HS-5 (cell line): ENCODE results near the gene LEO1.

Experiments
- DNase-seq: peaks from one replicate; pipeline ENCODE4 v3.0.0-alpha.2; 2012; ENCODE audit warnings: low read depth

The LEO1 gene

DNA sequence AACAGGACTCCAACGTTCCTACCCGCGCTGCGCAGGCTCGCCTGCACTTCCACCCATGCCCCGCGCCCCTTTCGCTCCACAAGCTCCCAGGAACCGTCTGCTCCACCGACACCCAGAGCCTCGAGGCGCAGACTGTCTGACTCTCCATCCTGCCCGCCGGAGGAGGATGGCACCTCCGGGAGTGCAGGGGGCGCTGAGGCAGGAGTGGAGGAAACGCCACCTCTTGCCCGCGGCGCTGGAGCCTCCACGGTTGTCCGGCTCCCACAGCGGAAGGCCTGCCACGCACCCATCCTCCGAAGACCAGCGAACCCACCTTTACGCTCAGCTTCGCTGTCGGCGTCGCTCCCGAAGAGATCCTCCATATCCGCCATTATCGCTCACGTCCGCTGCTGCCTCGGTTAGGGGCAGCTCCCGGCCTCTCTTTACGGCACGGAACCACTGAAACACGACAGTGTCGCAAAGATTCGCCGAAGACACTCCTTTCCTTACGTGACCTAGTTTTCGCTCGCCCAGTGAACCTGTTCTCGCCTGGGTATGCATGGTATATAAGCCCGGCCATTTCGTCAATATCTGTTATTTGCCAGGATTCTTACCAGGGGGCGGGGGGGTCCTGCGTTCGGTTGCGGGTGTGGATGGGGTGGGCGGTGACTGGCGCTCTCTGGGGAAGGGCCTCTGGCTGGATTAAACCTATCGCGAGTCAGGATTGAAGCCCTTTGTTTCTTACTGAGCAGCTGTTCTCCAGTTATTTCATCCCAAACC lies at the start of gene LEO1:
LEO1 (minus strand) TSS at position 404 of the 759 bp plus-strand sequence; CDS start at position 371, 33 bp downstream.
- DNase-seq, result peak; percentile 90

DNA sequence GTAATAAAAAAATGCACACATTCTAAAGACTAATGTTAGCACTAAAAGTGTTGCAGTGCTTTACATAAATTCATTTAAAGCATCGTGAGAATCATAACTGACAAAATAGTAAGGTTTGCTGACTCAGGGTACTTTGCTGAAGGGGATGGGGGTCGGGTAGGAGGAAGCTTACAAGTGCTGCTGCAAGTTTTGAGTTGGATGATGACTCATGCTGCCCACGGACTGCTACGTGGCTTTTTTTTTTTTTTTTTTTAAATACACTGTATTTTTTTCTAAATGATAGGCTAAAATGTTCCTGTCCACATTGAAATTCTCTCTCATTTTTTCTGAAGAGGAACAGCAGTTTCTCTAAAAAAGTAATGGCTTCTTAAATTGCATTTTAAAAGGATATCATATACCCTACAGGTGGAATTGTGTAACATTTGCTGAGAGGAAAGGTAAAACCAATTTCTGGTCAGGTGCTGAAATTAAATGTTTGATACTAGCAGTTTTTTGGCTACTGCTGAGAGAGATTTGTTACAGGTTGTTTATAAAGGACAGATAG lies 49.6 kb upstream of the LEO1 start:
- peak; percentile 79 for DNase-seq

DNA sequence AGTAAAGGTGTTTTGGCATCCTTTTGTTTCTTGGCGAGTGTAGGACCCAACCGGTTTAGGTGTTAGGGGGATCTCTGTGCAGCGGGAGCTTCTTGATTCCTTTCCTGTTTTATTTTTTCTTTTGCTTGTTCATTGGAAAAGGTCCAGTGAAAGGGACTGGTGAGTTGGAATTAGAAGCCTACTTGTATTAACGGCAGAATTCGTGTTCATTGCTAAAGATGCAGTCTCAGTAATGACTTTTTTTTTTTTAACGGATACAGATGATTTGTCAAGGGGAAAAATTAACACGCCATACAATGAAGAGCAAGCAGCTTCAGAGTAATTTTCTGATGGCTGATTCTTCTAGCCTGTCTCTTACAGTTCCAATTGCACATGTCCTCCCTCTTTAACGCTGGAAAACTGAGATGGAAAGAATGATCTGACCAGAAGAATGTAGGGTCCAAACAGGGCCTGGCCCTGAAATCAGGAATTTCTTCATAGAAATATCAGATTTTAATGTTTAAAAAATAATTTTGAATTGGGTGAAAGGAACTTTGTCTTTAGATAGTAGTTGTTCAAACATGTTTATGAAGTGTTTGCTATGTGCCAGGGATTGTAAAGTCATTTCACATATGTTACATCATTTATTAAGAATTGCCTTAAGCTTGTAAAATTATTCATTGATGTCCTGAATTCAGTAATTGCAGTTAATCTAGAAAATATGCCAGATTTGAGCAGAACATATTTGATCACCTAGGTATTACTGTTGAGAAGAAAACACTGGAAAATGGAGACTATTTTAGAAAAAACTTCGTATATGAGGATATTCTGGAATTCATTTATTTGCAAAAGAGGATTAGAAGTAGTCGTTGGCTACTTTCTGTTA lies 48.9 kb upstream of the LEO1 start:
- no peak for DNase-seq

DNA sequence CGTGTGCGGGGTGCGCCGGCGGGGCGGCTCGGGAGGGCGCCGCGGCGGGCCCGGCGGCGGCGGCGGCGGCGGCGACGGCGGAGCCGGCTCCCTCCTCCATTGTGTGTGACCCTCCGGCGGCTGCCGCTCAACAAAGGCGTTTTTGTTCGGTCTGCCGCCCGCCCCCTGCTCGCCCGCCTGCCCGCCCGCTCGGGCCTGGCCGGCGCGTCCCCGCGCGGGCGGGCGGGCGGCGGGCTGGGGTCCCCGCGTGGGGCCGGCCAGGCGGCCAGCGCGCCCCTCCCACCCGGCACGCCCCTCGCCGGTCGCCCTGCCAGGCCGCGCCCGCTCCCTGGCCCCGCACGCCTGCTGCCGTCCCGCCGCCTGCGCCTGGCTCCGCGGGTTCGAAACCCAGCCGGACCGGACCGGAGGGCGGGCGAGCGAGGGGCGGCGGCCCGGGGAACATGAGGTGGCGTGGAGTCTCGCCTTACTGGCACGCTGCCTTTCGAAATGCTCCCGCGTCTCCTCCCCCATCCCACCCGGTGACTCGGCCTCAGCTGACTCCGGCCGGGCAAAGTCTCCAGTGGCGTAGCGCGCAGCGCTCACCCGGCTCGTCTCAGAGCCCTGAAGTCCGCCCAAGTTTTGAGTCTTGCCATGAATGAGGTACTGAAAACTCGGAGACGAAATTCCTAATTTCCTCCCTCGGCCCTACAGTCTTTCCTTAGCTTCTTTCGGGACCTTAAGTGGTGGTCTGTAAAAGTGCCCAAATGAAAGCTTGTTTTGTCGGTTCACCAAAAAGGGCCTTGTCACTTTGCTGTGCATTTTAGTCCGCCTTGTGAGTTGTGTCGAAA lies 48.0 kb upstream of the LEO1 start:
- no peak for DNase-seq

DNA sequence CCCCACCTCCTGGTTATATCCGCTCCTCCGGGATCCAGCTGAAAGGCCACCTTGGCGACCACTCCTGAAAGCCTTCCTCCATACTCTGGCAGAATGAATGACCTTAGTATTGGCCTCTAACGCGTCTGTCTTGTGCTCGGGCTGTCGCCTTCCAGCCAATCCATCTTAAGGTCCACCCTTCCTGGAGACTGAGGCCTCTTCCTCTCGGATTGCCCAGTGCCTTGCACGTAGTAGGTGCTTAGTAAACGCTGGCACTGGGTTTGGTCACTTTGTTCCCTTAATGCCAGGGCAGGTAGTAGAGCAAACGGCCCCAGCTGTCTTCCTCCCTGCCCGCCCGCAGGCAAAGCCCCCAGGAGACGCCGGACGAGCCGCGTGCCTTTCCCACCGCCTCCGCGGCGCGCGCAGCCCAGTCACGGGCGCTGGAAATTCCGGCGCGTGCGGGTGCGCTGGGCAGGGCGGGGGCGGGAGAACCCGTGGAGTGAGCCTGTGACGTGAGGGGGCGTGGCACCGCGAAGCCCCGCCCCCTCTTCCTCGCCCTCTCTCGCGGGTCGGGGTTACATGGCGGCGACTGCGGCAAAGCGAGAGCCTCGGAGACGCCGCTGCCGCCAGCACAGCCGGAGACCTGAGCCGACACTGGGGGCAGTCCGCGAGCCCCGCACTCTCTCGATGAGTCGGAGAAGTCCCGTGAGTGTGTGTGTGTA lies 47.3 kb upstream of the LEO1 start, which contains the start of gene MAPK6:
MAPK6 (plus strand) TSS at position 527 of the 701 bp plus-strand sequence. CDS start 27,242 bp downstream, outside the sequence.
- peak; percentile 68 for DNase-seq

DNA sequence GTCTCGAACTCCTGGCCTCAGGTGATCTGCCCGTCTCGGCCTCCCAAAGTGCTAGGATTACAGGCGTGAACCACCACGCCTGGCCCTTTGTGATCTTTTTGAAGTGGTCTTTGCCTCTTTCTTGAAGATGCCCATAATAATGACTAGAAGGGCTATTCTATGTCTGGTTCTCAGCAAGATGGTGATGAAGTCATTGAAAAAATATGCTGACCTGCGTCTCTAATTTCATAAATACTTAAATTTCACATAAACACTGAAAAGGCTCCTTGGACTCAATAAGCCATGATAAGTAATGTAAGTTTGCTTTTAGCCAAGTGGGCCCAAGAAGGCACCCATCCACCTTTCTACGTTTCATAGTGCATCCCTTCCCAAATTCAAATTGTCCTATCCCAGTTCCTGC lies 46.7 kb upstream of the LEO1 start:
- DNase-seq, result no peak

DNA sequence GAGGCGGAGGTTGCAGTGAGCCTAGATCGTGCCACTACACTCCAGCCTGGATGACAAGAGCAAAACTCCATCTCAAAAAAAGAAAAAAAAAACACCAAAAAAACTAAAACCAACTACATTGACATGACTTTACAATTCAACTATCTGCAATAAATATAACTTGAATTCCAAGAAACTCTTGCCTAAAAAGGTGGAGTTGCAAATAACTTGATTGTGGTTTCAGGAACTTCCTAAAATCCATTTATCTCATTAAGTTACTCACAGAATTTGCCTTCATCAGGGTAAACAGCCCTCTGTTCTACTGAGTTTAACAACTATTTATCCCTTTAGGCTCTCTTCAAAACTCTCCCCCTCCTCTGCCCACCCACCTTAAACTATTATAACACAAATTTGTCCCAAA lies 44.7 kb upstream of the LEO1 start:
- no peak for DNase-seq

DNA sequence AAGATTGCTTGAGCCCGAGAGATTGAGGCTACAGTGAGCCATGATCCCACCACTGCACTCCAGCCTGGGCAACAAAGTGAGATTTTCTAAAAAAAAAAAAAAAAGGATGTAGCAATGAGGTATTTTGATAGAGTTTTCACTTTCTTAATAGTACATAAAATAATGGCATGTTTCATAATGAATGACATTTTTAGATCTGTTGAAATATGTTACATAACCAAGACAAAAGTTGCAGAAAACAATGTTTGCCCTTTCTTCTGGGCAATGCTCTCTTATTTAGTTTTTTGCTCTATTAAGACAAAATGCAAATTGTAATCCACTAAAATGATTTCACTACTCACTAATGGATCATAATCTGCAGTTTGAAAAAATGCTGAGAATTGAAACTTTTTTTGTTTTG lies 43.0 kb upstream of the LEO1 start:
- no peak for DNase-seq

DNA sequence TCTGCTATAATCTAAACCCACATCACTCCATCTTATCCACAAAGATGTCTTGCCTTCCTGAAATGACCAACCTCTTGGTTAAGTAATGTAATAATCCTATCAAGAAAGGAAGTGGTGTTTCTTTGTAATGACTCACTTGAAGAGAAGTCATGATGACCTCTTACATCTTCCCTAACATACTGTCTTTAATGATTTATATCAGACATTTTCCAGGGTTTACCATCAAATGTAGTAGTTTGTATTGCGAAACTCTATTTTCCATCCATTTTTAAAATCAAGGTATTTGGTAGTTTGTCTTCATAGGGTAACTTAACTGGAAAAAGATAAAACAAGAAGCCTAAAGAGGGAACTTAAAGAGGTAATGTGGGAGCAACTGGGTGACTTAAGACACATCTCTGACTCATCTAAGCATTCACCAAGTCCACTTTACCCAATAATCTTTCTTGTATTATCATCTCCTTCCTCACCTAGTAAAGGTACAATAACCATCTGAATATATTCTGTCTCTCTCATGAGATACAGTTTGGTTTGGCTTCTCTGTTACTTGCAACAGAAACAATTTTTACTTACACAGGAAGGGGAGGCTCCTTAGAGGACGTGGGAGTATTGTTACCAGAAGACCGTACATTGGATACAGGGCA lies 41.7 kb upstream of the LEO1 start:
- DNase-seq, result peak; percentile 61

DNA sequence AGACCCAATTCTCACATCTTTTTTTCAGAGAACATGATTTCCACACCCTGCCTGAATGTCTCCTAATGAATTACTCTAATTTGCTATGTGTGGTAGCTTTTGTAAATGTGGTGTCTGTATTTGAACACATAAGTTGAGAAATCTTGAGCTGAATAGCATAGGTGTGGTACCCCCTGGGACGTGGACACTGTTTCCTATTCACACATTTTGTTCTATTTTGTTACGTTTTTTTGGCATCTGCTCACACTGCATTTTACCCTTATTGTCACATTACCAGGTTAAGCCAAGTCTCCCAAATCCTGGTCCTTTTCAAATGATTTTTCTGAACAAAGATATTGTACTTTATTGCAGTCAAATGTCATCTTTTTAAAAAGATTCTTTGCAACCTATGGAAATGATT lies 40.6 kb upstream of the LEO1 start:
- no peak for DNase-seq

DNA sequence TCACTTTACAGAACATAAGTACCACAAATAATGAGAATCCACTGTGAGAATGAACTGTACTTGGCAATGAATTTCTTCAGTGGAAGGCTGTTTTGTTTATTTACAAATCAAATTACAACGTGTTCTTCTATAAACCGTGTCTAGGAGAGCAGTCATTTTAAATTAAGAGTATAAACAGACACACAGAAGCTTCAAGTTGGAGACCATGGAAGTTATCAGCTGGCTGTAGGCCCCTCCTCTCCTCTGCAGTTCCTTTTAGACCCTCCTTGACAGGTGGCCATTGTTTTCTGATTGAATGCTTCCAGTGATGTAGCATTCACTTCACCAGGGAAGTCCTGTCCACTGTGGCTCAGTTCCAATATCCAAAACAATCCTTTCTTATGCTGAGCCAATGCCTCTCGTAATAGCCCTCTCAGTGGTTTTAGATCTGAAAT lies 40.1 kb upstream of the LEO1 start:
- DNase-seq, result no peak

DNA sequence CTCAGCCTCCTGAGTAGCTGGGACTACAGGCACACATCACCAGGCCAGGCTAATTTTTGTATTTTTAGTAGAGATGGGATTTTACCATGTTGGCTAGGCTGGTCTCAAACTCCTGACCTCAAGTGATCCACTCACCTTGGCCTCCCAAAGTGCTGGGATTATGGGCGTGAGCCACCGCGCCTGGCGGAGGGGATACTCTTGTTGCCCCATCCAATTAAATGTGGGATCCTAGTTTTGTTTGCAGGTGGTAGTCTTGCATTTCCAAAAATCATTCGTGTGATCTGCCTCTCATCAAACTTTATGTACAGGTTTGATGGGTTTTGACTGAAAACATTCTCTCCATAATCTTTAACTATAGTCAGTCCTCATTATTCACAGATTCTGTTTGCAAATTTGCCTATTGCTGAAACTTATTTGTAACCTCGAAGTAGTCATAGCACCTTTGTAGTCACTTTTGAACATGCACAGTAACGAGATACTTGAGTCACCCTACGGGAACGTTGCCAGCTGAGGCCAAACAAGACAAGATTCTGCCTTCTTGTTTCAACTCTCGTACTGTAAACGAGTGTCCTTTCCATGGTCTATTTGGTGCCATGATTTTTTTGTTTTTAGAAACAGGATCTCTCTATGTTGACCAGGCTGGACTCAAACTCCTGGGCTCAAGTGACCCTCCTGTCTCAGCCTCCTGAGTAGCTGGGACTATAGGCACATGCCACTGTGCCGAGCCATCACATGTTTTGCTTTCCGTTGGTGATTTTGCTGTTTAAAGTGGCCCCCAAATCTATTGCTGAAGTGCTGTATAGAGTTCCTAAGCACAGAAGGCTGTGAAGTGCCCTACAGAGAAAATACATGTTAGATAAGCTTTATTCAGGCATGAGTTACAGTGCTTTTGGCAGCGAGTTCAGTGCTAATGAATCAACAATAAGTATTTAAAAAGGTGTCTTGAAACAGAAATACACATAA lies 39.3 kb upstream of the LEO1 start:
- peak; percentile 78 for DNase-seq

DNA sequence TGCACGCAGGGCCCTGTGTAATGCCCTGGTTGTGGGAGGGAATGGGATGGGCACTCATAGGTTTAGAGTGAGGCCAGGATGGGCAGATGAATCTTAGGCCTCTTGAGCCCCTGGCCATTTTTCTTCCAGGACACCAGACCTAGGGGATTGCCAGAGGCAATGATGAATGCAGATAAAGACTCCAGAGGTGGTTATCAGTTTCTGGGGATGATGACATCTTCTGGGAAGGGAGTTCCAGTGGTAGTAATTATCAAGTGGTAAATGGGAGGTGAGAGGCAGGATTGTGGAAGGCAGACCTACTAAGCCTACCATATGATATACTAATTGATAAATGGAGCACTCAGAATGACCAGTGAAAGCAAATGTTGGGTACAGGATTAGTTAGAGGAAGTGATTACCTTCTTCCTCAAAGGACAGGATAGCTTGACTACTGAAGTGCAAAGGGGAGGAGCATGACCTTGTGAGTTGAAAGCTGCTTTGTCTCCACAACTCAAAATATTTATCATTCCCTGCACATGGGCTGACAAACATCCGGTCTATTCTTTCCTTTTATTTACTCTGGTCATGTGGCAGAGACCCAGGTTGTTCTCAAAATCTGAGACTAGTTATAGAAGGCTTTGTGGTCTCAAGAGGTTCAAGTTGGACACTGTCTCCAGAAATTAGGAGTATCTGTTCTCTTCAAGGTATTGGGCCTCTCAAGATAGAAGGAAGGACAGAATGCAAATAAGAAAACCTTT lies 37.3 kb upstream of the LEO1 start:
- DNase-seq, result no peak

DNA sequence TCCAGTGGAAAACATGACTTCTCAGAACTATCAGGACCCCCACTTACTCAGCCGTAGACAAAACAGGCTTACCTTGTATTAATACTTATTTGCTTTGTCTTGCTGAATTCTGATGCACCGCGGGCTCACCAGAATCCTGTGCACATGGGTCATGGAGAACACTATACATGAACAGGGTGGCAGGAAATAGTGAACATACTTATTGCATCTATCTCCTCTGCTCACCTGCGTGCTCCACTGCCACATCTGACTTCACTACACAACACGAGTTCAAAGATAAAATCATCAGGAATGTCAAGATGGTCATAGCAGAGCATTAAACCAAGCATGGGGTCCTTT lies 36.8 kb upstream of the LEO1 start:
- DNase-seq, result no peak

DNA sequence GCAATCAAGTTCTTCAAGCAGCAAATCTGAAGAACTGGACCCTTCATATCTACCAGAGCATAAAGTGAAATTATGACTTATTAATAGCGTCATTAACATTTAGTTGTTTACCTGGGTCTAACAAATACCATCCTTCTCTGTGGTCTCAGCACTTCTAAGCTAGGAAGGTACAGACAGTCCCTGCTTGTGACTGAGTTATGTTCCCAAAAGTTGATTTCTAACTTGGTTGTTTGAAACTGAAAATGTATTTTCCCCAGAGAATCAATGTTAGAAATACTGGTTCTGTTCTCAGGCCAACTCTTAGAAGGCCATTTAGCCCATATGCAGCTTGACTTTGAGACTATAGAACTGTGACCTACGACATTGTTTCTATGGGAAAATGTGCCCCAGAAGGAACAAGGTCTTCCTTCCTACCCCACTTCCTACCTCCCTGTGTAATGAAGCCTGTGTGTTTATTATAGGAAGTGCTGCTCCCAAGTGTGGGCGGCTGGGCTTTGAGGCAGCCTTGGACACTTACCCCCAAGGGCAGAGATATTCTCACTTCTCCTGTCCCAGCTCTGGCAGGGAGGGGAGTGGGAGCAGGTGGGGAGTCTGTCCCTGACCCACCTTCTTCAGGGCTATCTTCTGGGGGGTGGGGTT lies 35.2 kb upstream of the LEO1 start:
- no peak for DNase-seq

DNA sequence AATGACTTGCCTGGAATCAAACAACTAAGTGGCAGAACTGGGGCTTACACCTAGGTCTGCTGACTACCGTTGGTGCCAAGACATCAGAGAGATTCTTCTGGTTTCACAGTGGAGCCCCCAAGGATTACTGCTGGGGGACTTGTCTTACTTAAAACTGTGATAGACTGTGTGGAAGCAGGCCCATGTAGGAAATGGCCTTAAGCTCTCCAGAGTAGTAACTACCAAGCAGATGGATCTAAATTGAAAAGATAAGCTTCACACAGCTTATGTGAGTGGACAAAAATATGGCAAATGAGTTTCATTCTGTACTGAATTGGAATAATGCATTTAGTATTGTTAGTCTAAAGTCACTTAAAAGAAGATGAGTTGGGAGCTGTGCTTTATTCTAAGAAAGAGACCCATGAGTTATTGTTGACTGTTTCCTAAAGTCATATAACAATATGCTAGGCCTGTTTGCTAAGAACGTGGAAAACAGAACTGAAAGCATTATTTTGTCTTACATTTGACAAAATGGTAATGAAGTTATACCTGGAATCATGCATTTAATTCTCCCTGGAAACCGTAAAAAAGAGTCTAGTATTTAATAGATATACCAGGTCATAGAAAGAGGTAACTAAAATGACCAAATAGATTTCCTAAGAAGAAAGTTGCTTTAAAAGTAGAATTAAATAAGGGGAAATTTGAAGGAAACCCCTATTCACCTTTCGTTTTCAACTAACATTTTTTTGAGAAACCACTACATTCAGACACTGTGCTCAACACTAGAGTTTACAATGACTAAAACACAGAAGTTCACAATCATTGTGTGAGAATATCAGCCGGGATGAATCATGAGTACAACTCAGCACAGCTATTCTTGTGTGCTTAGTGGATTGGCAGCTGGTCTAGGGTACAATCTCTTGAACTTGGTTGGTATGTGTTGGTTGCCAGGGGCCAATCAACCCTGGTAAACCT lies 34.4 kb upstream of the LEO1 start:
- DNase-seq, result no peak

DNA sequence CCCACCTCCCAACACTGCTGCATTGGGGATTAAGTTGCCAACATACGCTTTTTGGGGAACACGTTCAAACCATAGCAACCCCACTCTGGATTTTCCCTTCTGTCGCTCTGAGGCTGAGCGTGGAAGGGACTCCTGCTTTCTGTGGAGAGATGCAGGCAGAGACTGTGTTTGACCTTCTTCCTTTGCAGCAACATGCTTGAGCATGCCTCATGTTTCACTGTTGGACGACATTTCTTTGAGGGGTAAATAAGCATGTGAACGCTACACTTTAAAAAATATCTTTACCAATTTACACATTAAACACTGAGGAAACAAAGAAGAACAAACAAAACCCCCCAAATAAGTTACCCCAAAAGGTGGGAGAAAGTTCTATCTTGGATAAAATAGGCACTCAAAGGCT lies 33.2 kb upstream of the LEO1 start:
- DNase-seq, result no peak
